ENCODE measurements around the gene TMTC4.

The TMTC4 gene

GRCh38 chr13:100608489-100608888 lies 66.1 kb downstream of the TMTC4 start:
- Histone ChIP-seq H3K4me1 (ENCODE audit: control insufficient read depth, insufficient read depth, low read length) (no peaks in the 10 kb centered on the region), H3K27me3 (ENCODE audit: control insufficient read depth, insufficient read depth, low read length) (no peaks in the 10 kb centered on the region; the same call in 1 of the 2 replicates), H3K27ac (ENCODE audit: low read length) (no peak overlapping the region), H3K4me3 (ENCODE audit: low read length) (no peak overlapping the region), H3K9me3 (ENCODE audit: control insufficient read depth, insufficient read depth, low read length) (no peaks in the 10 kb centered on the region), H3K36me3 (ENCODE audit: control insufficient read depth, insufficient read depth, low read length) (no peaks in the 10 kb centered on the region; the same call in 1 of the 2 replicates)
- WGBS (ENCODE audit: insufficient coverage, insufficient read length), result no CpG with 5 or more reads among the region's 3 CpGs
- DNase-seq (ENCODE audit: low read depth, low spot score), result no peak

- WGBS (ENCODE audit: insufficient coverage, insufficient read length), result no CpG with 5 or more reads among the region's 5 CpGs
Measured at GRCh38 chr13:100604918-100605710, 69.5 kb downstream of the TMTC4 start.

DNA sequence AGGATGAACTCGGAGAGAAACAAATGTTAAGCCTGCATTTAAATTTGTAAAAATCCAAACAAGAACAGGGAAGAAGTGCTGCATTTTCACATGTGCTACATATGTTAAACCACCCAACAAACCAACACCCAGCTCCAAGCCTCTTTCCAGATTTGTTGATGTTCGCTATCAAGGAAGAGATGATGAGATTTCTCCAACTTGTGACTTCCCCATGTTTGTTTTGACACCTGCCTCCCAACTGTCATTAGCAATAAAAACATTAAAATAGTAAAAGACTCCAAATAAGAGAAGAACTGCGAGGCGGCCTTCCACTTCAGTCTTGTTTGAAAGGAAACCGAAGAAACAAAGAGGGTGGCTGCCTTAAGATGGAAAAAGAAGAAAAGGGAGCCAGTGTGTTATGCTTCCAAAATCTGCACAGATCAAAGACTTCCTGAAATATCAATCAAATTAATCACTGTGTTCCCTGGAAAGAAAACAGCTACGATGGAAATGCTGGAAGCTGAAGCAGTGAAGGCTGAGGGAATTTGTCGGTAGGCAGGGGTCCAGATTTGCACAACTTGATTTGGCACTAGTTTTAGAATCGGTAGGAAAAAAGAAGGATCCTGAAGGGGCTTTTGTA lies 72.0 kb downstream of the TMTC4 start:
- no CpG with 5 or more reads among the region's 8 CpGs for WGBS (ENCODE audit: insufficient coverage, insufficient read length)
- Histone ChIP-seq H3K4me3 (ENCODE audit: low read length) (no peak overlapping the region), H3K27ac (ENCODE audit: low read length) (no peak overlapping the region), H3K27me3 (ENCODE audit: control insufficient read depth, insufficient read depth, low read length) (no peaks in the 10 kb centered on the region; the same call in 1 of the 2 replicates), H3K4me1 (ENCODE audit: control insufficient read depth, insufficient read depth, low read length) (no peaks in the 10 kb centered on the region), H3K36me3 (ENCODE audit: control insufficient read depth, insufficient read depth, low read length) (no peaks in the 10 kb centered on the region; the same call in 1 of the 2 replicates), H3K9me3 (ENCODE audit: control insufficient read depth, insufficient read depth, low read length) (no peaks in the 10 kb centered on the region)
- DNase-seq (ENCODE audit: low read depth, low spot score), result no peak

More at GRCh38 chr13:100604918-100605710, 69.5 kb downstream of the TMTC4 start:
- Histone ChIP-seq H3K27me3 (ENCODE audit: control insufficient read depth, insufficient read depth, low read length) (no peaks in the 10 kb centered on the region; the same call in 1 of the 2 replicates), H3K4me1 (ENCODE audit: control insufficient read depth, insufficient read depth, low read length) (no peaks in the 10 kb centered on the region), H3K9me3 (ENCODE audit: control insufficient read depth, insufficient read depth, low read length) (no peaks in the 10 kb centered on the region), H3K27ac (ENCODE audit: low read length) (no peak overlapping the region), H3K4me3 (ENCODE audit: low read length) (no peak overlapping the region), H3K36me3 (ENCODE audit: control insufficient read depth, insufficient read depth, low read length) (no peaks in the 10 kb centered on the region; the same call in 1 of the 2 replicates)
- no peak for DNase-seq (ENCODE audit: low read depth, low spot score)

DNA sequence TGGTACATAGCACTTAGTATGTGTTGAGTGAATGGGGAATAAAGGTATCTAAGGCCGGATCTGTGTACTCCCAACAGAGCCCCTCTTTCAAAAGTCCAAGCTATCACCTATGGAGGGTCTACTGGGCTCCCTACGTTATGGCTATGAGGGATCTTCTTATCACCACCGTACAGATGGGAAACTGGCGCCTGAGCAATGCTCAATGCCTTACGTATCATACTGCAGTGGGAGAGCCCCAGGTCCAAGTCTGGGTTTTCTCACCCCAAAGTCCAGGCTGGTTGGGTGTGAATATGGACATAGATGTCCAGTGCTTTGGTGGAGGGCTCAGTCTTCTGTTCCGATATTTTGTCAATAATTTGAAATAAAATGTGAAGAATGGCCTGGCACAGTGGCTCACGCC lies 72.9 kb downstream of the TMTC4 start:
- WGBS (ENCODE audit: insufficient coverage, insufficient read length), result no CpG with 5 or more reads among the region's 7 CpGs
- Histone ChIP-seq H3K4me3 (ENCODE audit: low read length) (no peak overlapping the region), H3K27me3 (ENCODE audit: control insufficient read depth, insufficient read depth, low read length) (no peaks in the 10 kb centered on the region), H3K4me1 (ENCODE audit: control insufficient read depth, insufficient read depth, low read length) (no peaks in the 10 kb centered on the region), H3K27ac (ENCODE audit: low read length) (no peak overlapping the region), H3K36me3 (ENCODE audit: control insufficient read depth, insufficient read depth, low read length) (no peaks in the 10 kb centered on the region; the same call in 1 of the 2 replicates), H3K9me3 (ENCODE audit: control insufficient read depth, insufficient read depth, low read length) (no peaks in the 10 kb centered on the region)
- no peak for DNase-seq (ENCODE audit: low read depth, low spot score)

DNA sequence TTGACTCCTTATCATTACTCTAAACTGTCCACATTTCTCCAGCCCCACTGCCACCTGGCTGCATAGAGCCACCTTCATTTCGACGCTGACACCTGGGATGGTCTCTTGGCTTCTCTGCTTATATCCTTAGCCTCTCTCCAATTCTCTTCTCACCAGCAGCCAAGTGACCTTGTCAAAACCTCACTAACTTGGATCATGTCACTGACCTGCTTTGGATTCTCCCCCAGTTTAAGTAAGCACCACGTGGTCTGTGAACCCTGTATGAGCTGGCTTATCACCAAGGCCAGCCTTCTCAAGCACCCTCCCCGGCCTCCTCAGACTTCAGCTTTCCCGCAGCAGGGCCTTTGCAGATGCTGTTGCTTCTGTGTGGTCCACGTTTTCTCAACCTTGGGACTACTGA lies 73.7 kb downstream of the TMTC4 start:
- H3K9me3 ChIP-seq (ENCODE audit: control insufficient read depth, insufficient read depth, low read length), result no peaks in the 10 kb centered on the region
- H3K27me3 ChIP-seq (ENCODE audit: control insufficient read depth, insufficient read depth, low read length), result no peaks in the 10 kb centered on the region
- H3K27ac ChIP-seq (ENCODE audit: low read length), result no peak overlapping the region
- no peaks in the 10 kb centered on the region for H3K4me1 ChIP-seq (ENCODE audit: control insufficient read depth, insufficient read depth, low read length)
- no peak overlapping the region for H3K4me3 ChIP-seq (ENCODE audit: low read length)
- DNase-seq (ENCODE audit: low read depth, low spot score), result no peak
- no CpG with 5 or more reads among the region's 6 CpGs for WGBS (ENCODE audit: insufficient coverage, insufficient read length)
- H3K36me3 ChIP-seq (ENCODE audit: control insufficient read depth, insufficient read depth, low read length), result no peaks in the 10 kb centered on the region; the same call in 1 of the 2 replicates

DNA sequence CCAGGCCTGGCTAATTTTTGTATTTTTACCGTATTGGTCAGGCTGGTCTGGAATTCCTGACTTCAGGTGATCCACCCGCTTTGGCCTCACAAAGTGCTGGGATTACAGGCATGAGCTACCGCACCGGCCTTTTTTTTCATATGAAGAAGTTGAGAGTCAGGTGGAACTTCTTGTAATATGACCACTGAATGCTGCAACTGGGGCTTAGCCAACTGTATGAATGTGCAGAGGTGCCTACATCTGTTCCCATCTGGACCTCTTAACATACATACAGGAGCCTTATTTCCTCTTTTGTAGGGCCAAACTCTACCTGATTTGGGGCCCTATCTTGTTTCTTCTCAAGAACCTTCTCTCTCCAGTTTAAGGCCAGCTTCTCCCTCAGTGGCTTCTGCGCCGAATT lies 74.1 kb downstream of the TMTC4 start:
- Histone ChIP-seq H3K4me1 (ENCODE audit: control insufficient read depth, insufficient read depth, low read length) (no peaks in the 10 kb centered on the region), H3K4me3 (ENCODE audit: low read length) (no peak overlapping the region), H3K27ac (ENCODE audit: low read length) (no peak overlapping the region), H3K27me3 (ENCODE audit: control insufficient read depth, insufficient read depth, low read length) (no peaks in the 10 kb centered on the region), H3K36me3 (ENCODE audit: control insufficient read depth, insufficient read depth, low read length) (no peaks in the 10 kb centered on the region; the same call in 1 of the 2 replicates), H3K9me3 (ENCODE audit: control insufficient read depth, insufficient read depth, low read length) (no peaks in the 10 kb centered on the region)
- WGBS (ENCODE audit: insufficient coverage, insufficient read length), result no CpG with 5 or more reads among the region's 6 CpGs
- no peak for DNase-seq (ENCODE audit: low read depth, low spot score)

GRCh38 chr13:100597253-100597652 lies 77.3 kb downstream of the TMTC4 start:
- Histone ChIP-seq H3K4me3 (ENCODE audit: low read length) (no peak overlapping the region), H3K27me3 (ENCODE audit: control insufficient read depth, insufficient read depth, low read length) (no peaks in the 10 kb centered on the region), H3K4me1 (ENCODE audit: control insufficient read depth, insufficient read depth, low read length) (no peaks in the 10 kb centered on the region), H3K27ac (ENCODE audit: low read length) (no peak overlapping the region), H3K36me3 (ENCODE audit: control insufficient read depth, insufficient read depth, low read length) (no peaks in the 10 kb centered on the region), H3K9me3 (ENCODE audit: control insufficient read depth, insufficient read depth, low read length) (no peaks in the 10 kb centered on the region)
- no CpG with 5 or more reads among the region's 4 CpGs for WGBS (ENCODE audit: insufficient coverage, insufficient read length)
- no peak for DNase-seq (ENCODE audit: low read depth, low spot score)

DNA sequence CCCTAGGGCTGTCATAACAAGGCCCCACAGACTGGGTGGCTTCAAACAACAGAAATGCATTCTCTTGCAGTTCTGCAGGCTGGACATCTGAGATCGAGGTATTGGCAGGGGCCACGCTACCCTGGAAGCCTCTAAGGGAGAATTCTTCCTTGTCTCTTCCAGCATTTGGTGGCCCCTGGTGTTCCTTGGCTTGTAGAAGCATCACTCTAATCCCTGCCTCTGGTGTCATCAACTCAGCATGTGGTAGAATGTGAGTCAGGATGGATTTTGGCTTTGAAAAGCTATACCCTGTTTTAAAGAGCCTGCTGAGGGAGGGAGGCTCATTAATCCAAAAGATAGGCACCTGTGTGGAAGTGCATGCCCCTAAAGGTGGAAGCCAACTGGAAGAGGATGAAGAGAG lies 78.1 kb downstream of the TMTC4 start:
- no peak for DNase-seq (ENCODE audit: low read depth, low spot score)
- H3K27me3 ChIP-seq (ENCODE audit: control insufficient read depth, insufficient read depth, low read length), result no peaks in the 10 kb centered on the region
- WGBS (ENCODE audit: insufficient coverage, insufficient read length), result no CpG with 5 or more reads among the region's 2 CpGs
- H3K4me3 ChIP-seq (ENCODE audit: low read length), result no peak overlapping the region
- H3K27ac ChIP-seq (ENCODE audit: low read length), result no peak overlapping the region
- no peaks in the 10 kb centered on the region for H3K36me3 ChIP-seq (ENCODE audit: control insufficient read depth, insufficient read depth, low read length)
- no peaks in the 10 kb centered on the region for H3K9me3 ChIP-seq (ENCODE audit: control insufficient read depth, insufficient read depth, low read length)
- no peaks in the 10 kb centered on the region for H3K4me1 ChIP-seq (ENCODE audit: control insufficient read depth, insufficient read depth, low read length)

DNA sequence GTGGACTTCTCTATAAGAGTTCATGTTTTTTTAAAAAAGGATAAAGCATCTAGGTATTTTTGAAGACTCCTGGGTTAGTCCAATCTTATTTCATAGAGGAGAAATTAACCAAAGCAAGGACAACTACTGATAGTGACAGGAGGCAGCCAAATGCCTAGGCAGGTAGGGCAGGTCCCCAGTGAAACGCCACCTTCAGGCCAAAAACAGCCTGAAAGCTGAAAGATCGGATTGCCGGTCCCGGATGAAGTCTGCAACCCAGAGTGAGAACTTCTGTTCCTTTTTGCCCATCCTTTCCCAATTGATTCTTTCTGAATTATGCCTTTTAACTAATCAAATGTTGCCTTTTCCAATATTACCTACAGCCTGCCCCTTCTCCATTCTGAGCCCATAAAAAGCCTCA lies 79.9 kb downstream of the TMTC4 start:
- Histone ChIP-seq H3K27me3 (ENCODE audit: control insufficient read depth, insufficient read depth, low read length) (no peaks in the 10 kb centered on the region), H3K4me1 (ENCODE audit: control insufficient read depth, insufficient read depth, low read length) (no peaks in the 10 kb centered on the region), H3K36me3 (ENCODE audit: control insufficient read depth, insufficient read depth, low read length) (no peaks in the 10 kb centered on the region), H3K27ac (ENCODE audit: low read length) (no peak overlapping the region), H3K9me3 (ENCODE audit: control insufficient read depth, insufficient read depth, low read length) (no peaks in the 10 kb centered on the region), H3K4me3 (ENCODE audit: low read length) (no peak overlapping the region)
- no peak for DNase-seq (ENCODE audit: low read depth, low spot score)
- no CpG with 5 or more reads among the region's 4 CpGs for WGBS (ENCODE audit: insufficient coverage, insufficient read length)

DNA sequence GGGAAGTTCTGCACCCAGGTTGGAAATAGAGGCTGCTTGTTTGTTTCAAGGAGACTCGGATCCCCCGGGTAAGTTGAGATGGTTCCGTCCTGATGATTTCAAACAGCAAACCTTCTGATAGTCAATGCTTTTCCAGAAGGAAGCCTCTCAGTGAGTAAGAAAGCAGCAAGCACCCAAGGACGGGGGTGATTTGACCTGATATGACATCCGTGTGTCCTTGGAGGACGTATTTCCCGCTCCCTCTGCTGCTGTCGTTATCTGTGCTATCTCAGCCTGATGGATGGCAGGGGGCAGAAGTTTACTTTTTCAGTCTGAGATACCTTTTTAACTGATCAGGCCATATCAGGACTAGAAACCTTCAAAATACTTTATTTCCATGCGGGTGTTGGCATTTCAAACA lies 80.3 kb downstream of the TMTC4 start:
- H3K27ac ChIP-seq (ENCODE audit: low read length), result no peak overlapping the region
- H3K4me1 ChIP-seq (ENCODE audit: control insufficient read depth, insufficient read depth, low read length), result no peaks in the 10 kb centered on the region
- no CpG with 5 or more reads among the region's 9 CpGs for WGBS (ENCODE audit: insufficient coverage, insufficient read length)
- no peak for DNase-seq (ENCODE audit: low read depth, low spot score)
- H3K4me3 ChIP-seq (ENCODE audit: low read length), result no peak overlapping the region
- H3K9me3 ChIP-seq (ENCODE audit: control insufficient read depth, insufficient read depth, low read length), result no peaks in the 10 kb centered on the region
- no peaks in the 10 kb centered on the region for H3K36me3 ChIP-seq (ENCODE audit: control insufficient read depth, insufficient read depth, low read length)
- H3K27me3 ChIP-seq (ENCODE audit: control insufficient read depth, insufficient read depth, low read length), result no peaks in the 10 kb centered on the region

All from iPS DF 6.9 (cell line).